Measurements from ENCODE around the gene ERCC1.
A peak's percentile ranks its signal among the peaks of the same experiment; 100 is the strongest.

Gene ERCC1

DNA sequence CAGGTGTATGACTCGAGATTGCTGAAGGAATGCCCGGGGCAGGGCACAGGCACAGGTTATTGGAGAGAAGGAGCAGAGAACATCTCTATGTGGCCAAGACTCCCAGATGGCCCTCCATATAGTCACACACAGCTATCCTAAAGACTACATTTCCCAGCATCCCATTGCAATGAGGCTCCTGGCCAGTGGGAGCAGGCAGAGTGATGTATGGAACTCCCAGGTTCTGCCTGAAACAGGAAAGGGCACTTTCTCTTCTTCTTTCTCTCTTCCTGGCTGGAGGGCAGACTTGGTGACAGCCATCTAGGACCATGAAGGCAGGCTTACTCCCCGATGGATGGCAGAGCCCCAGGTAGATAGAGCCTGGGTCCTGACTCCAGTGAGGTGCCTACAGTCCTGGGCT, 32.4 kb downstream of the ERCC1 start:
- TF ChIP-seq, protein P1, sequence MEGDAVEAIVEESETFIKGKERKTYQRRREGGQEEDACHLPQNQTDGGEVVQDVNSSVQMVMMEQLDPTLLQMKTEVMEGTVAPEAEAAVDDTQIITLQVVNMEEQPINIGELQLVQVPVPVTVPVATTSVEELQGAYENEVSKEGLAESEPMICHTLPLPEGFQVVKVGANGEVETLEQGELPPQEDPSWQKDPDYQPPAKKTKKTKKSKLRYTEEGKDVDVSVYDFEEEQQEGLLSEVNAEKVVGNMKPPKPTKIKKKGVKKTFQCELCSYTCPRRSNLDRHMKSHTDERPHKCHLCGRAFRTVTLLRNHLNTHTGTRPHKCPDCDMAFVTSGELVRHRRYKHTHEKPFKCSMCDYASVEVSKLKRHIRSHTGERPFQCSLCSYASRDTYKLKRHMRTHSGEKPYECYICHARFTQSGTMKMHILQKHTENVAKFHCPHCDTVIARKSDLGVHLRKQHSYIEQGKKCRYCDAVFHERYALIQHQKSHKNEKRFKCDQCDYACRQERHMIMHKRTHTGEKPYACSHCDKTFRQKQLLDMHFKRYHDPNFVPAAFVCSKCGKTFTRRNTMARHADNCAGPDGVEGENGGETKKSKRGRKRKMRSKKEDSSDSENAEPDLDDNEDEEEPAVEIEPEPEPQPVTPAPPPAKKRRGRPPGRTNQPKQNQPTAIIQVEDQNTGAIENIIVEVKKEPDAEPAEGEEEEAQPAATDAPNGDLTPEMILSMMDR (IDR thresholded peaks at IDR 0.05; ENCODE audit: extremely low read depth, insufficient read depth, missing control alignments), result no peak
- DNase-seq (ENCODE audit: low spot score), result peak; percentile 27
- in situ Hi-C loops (cut with MboI; ENCODE audit: low pct_unique_long_range_greater_than_20kb, low sequenced_read_pairs, unreplicated experiment), result no loop called here

DNA sequence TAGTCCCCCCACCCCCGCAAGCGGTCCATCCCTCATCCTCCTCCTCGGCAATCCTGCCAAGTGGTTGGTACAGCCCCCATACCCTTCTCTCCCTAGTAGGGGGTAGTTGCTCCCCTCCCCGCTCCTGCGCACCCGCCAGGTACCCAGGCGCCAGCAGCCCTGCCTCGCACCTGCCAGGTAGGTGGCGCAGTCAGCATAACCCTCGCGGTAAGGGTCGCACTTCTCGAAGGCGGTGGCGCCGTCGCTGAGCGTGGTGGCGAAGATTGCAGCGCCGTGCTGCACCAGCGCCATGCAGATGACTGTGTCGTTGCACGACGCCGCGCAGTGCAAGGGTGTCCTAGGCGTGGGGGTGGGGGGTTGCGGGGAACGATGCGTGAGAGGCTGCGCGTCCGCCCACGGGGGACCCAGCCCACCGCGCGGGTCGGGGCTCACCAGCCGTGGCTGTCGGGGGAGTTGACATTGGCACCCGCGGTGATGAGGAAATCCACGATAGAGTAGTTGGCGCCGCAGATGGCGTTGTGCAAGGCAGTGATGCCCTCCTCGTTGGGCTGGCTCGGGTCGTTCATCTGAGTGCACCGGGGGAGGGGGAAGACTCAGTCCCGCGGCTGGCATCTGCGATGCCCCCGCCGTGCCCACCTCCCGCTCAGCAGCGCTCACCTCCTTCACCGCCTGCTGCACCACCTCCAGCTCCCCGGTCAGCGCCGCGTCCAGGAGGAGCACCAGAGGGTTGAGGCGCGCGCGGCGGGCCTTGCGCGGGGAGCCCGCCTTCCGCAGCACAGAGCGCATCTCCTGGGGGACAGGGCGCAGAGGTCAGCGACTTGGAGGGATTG, 38.1 kb downstream of the ERCC1 start:
- TF ChIP-seq, protein P1 (IDR thresholded peaks at IDR 0.05; ENCODE audit: extremely low read depth, insufficient read depth, missing control alignments), result no peak
- DNase-seq (ENCODE audit: low spot score), result no peak
- in situ Hi-C loops (cut with MboI; ENCODE audit: low pct_unique_long_range_greater_than_20kb, low sequenced_read_pairs, unreplicated experiment), result no loop called here

DNA sequence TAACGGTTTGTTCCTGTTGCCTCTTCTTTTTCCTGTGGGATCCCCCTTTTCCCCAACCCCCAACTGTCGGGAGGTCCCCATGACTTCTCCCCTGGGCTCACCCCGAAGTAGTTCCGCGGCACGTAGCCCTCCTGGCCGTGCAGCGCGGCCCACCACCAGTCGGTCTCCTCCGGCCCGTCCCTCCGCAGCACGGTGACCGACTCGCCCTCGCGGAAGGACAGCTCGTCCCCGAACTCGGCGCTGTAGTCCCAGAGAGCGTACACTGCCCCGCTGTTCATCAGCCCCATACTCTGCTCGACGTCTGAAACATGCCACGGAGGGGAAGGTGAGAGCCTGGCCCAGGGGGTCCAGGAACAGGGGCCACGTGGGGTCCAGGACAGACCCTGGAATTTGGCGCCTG, 41.3 kb downstream of the ERCC1 start:
- in situ Hi-C loops (cut with MboI; ENCODE audit: low pct_unique_long_range_greater_than_20kb, low sequenced_read_pairs, unreplicated experiment), result no loop called here
- TF ChIP-seq, protein P1 (IDR thresholded peaks at IDR 0.05; ENCODE audit: extremely low read depth, insufficient read depth, missing control alignments), result no peak
- DNase-seq (ENCODE audit: low spot score), result no peak

- no peak for DNase-seq (ENCODE audit: low spot score)
- TF ChIP-seq, protein P1 (IDR thresholded peaks at IDR 0.05; ENCODE audit: extremely low read depth, insufficient read depth, missing control alignments), result no peak
- in situ Hi-C loops (cut with MboI; ENCODE audit: low pct_unique_long_range_greater_than_20kb, low sequenced_read_pairs, unreplicated experiment), result no loop called here
Measured at GRCh38 chr19:45380107-45380506, 43.6 kb downstream of the ERCC1 start.

DNA sequence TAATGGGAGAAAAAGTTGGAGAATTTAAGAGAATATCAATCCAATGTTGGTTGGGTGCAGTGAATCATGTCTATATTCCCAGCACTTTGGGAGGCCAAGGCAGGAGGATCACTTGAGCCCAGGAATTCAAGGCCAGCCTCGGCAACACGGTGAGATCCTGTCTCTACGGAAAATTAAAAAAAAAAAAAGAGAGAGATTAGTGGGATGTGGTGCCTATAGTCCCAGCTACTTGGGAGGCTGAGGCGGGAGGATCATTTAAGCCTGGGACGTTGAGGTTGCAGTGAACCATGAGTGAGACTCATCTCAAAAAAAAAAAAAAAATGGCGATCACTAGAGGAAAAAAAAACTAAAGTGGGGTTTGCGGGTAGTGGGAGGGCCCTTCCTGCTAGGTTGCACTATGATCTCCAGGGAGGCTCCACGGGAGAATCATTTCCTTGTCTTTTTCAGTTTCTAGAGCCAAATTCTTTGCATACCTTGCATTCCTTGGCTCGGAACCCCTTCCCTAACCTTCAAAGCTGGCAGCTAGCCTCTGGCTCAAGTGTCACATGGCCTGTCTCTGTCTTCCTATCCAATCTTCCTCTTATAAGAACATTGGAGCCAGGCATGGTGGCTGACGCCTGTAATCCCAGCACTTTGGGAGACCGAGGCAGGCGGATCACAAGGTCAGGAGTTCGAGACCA, 47.5 kb downstream of the ERCC1 start:
- in situ Hi-C loops (cut with MboI; ENCODE audit: low pct_unique_long_range_greater_than_20kb, low sequenced_read_pairs, unreplicated experiment), result no loop called here
- no peak for DNase-seq (ENCODE audit: low spot score)
- TF ChIP-seq, protein P1 (IDR thresholded peaks at IDR 0.05; ENCODE audit: extremely low read depth, insufficient read depth, missing control alignments), result no peak

DNA sequence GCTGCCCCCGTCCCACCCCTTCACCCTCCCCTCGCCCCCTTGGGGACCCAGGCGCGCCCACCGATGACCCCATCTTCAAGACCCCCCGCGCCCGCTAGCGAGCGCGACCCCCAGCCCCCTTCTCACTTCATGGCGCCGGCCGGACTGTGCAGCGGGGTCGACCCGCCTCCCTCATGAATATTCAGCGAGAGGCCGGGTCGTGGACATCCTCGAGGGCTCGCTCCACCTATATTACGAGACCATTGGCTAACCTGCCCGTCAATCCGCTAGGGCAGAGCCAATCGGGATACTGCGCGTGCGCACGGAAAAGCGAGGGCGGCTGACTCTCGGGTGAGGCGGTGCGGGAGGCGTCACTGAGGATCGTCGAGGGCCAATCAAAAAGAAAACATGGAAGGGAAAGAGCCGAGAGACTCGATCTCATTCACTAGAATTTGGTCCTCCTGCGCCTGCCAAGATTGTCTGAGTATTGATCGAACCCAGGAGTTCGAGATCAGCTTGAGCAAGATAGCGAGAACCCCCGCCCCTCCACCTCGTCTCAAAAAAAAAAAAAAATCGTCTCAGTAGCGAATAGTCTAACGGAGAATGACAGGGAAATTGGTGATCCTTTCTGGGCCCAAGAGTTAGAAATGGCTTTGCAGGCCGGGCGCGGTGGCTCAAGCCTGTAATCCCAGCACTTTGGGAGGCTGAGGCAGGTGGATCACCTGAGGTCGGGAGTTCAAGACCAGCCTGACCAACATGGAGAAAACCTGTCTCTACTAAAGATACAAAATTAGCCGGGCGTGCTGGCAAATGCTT, 53.1 kb downstream of the ERCC1 start, which contains the start of gene ERCC2:
Gene ERCC2 (minus strand): TSS at position 164 of the 795 bp plus-strand sequence. CDS start 33 bp downstream, at position 131.
- TF ChIP-seq, protein P1 (IDR thresholded peaks at IDR 0.05; ENCODE audit: extremely low read depth, insufficient read depth, missing control alignments), result no peak
- in situ Hi-C loops (cut with MboI; ENCODE audit: low pct_unique_long_range_greater_than_20kb, low sequenced_read_pairs, unreplicated experiment), result no loop called here
- DNase-seq (ENCODE audit: low spot score), result peak; percentile 100

All from GM13977 (cell line).